Measurements from ENCODE around the gene FUT8. TPM values are rescaled to one million over a fixed set of nuclear protein-coding genes. Genes with fewer than 3 reads are reported as not detected.

FUT8 gene
- total RNA-seq, 1 donor from 2014 or later: 18.1 TPM

DNA sequence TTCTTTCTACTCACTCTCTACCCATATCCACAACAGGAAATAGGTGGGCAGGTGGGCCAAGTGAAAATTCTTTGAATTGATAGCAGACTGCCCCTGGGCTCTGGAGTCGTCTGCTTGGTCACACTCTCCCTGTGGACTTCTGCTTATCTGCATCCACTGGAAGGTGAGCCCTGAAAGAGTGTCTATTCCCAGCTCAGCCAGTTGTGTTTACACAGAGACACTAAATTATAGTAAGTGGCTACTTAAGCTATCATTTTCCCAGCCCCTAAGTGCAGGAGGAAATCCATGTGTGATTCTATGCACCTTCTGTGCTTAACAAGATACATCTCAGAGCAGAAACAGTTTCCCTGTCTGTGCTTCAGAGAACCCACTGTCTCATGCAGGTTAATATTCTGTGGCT lies 338.4 kb downstream of the FUT8 start:
- Mint-ChIP-seq H3K4me3 (ENCODE audit: unreplicated experiment) (no peak overlapping the region), H3K27me3 (ENCODE audit: low read depth) (no peaks in the 10 kb centered on the region), H3K4me1 (ENCODE audit: low read depth) (no peaks in the 10 kb centered on the region), H3K9me3 (ENCODE audit: low read depth) (no peaks in the 10 kb centered on the region), H3K36me3 (ENCODE audit: low read depth) (no peaks in the 10 kb centered on the region), H3K27ac (ENCODE audit: unreplicated experiment) (no peak overlapping the region)
- TF ChIP-seq, protein P1, sequence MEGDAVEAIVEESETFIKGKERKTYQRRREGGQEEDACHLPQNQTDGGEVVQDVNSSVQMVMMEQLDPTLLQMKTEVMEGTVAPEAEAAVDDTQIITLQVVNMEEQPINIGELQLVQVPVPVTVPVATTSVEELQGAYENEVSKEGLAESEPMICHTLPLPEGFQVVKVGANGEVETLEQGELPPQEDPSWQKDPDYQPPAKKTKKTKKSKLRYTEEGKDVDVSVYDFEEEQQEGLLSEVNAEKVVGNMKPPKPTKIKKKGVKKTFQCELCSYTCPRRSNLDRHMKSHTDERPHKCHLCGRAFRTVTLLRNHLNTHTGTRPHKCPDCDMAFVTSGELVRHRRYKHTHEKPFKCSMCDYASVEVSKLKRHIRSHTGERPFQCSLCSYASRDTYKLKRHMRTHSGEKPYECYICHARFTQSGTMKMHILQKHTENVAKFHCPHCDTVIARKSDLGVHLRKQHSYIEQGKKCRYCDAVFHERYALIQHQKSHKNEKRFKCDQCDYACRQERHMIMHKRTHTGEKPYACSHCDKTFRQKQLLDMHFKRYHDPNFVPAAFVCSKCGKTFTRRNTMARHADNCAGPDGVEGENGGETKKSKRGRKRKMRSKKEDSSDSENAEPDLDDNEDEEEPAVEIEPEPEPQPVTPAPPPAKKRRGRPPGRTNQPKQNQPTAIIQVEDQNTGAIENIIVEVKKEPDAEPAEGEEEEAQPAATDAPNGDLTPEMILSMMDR (IDR thresholded peaks at IDR 0.05): no peak
- no peak for DNase-seq (ENCODE audit: low spot score)

DNA sequence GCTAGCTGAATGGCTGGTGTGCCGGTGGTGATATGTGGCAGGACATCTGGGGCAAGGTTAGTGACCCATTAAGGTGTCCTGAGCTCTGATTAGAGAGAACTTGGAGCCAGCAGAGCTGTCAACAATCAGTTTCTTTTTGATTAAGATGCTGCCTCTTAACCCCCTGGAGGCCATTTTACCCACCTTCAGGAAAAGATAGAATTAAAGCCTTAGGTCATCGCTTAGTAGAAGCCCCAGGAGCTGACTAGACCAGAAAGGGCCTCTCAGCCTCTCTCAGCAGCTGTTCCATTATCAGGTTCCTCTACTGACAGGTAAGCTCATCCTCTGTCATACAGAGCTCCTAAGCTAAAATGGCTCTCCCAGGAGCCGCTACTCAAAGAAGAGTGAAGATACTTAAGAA lies 339.0 kb downstream of the FUT8 start:
- no peak for DNase-seq (ENCODE audit: low spot score)
- Mint-ChIP-seq H3K27ac (ENCODE audit: unreplicated experiment) (no peak overlapping the region), H3K27me3 (ENCODE audit: low read depth) (no peaks in the 10 kb centered on the region), H3K4me1 (ENCODE audit: low read depth) (no peaks in the 10 kb centered on the region), H3K4me3 (ENCODE audit: unreplicated experiment) (no peak overlapping the region), H3K9me3 (ENCODE audit: low read depth) (no peaks in the 10 kb centered on the region), H3K36me3 (ENCODE audit: low read depth) (no peaks in the 10 kb centered on the region)
- TF ChIP-seq, protein P1 (IDR thresholded peaks at IDR 0.05): no peak

GRCh38 chr14:65753061-65753460 lies 340.5 kb downstream of the FUT8 start:
- no peak overlapping the region for H3K4me3 Mint-ChIP-seq (ENCODE audit: unreplicated experiment)
- TF ChIP-seq, protein P1 (IDR thresholded peaks at IDR 0.05): no peak
- no peaks in the 10 kb centered on the region for H3K36me3 Mint-ChIP-seq (ENCODE audit: low read depth)
- no peaks in the 10 kb centered on the region for H3K27me3 Mint-ChIP-seq (ENCODE audit: low read depth)
- no peak overlapping the region for H3K27ac Mint-ChIP-seq (ENCODE audit: unreplicated experiment)
- no peak for DNase-seq (ENCODE audit: low spot score)
- no peaks in the 10 kb centered on the region for H3K9me3 Mint-ChIP-seq (ENCODE audit: low read depth)
- H3K4me1 Mint-ChIP-seq (ENCODE audit: low read depth): no peaks in the 10 kb centered on the region

DNA sequence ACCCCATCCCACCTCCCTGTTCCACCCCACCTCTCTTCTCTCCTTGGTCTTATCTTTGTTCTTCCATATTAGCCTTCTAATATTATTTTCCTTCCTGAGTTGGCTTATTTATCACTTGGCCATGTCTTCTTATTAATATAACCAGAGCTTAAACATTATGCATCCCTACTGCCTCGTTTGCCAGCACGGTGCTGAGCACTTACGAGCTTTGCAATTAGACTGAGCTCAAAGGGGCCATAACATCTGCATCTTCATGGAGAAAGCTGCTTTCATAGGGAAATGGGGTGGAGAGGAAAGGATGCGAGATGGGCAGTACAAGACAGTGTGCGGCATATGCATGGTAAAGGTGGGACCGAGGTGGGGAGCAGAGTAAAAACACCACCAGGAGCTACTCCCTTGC lies 342.8 kb downstream of the FUT8 start:
- peaks cover 3% of the 10 kb centered on the region for H3K9me3 Mint-ChIP-seq (ENCODE audit: low read depth)
- DNase-seq (ENCODE audit: low spot score): no peak
- H3K27me3 Mint-ChIP-seq (ENCODE audit: low read depth): peaks cover 1% of the 10 kb centered on the region
- H3K4me1 Mint-ChIP-seq (ENCODE audit: low read depth): no peaks in the 10 kb centered on the region
- TF ChIP-seq, protein P1 (IDR thresholded peaks at IDR 0.05): no peak
- no peaks in the 10 kb centered on the region for H3K36me3 Mint-ChIP-seq (ENCODE audit: low read depth)
- no peak overlapping the region for H3K27ac Mint-ChIP-seq (ENCODE audit: unreplicated experiment)
- no peak overlapping the region for H3K4me3 Mint-ChIP-seq (ENCODE audit: unreplicated experiment)

DNA sequence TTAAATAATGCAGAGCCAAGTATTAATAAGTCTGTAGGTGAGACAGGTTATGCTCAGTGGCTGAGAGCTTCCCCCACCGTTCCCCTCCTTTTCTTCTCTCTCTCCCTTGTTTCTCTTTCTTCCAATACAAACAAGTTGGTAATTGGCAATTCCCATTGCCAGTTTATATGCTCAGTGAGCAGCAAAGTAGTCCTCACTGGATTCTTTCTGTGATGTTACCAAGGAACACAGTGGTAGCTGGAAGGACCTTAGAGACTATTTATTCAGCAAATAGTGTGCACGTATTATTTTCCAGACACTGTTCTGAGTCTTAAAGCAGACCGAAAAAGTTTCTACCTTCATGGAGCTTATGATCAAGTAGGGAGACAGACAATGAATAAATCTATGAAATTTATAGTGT lies 344.4 kb downstream of the FUT8 start:
- Mint-ChIP-seq H3K9me3 (ENCODE audit: low read depth) (peaks cover 3% of the 10 kb centered on the region), H3K4me1 (ENCODE audit: low read depth) (no peaks in the 10 kb centered on the region), H3K27me3 (ENCODE audit: low read depth) (peaks cover 1% of the 10 kb centered on the region), H3K27ac (ENCODE audit: unreplicated experiment) (no peak overlapping the region), H3K36me3 (ENCODE audit: low read depth) (no peaks in the 10 kb centered on the region), H3K4me3 (ENCODE audit: unreplicated experiment) (no peak overlapping the region)
- no peak for DNase-seq (ENCODE audit: low spot score)
- TF ChIP-seq, protein P1 (IDR thresholded peaks at IDR 0.05): no peak

All from chondrocyte (in vitro differentiated cells).